COR-L47 (cell line): ENCODE data around the gene PIK3AP1.
"Not testable (repeated sequence)": the region's sequence is repeated elsewhere in the genome, so short reads cannot be mapped to it uniquely, and the experiment has no call there.

Source experiments
- DNase-seq: peaks from one replicate; lab custom pipeline; 2025; lab: John Stamatoyannopoulos, UW

Gene PIK3AP1

DNA sequence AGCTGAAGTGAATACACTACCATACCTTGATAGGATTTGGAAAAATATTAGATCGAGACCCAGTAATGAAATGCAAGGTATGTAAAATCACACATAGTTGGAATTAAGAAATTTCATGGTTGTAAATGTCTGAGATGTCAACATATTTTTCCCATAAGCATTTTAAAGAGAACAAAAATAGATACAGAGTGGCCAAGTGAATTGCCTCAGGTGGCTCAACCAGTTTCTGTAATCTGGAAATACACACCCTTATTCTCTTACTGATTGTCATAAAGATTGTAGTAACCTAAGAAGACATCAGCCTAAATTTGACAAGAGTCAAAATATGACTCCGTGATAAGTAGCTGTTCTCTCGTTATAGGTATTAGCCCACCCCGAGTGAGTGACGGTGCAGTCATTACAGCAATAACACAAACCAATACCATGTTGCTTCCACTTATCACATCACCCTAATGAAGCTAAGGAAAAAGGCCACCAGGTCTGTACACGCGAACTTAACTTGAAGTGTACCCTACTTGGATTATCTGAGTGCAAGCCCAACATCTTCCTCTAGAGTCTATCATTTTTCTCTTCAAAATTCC lies 23.4 kb downstream of the PIK3AP1 start:
- DNase-seq, result no peak

- DNase-seq, result no peak
Observed at GRCh38 chr10:96695975-96696634, 24.2 kb downstream of the PIK3AP1 start.

GRCh38 chr10:96695366-96695765 lies 24.9 kb downstream of the PIK3AP1 start:
- no peak for DNase-seq

DNA sequence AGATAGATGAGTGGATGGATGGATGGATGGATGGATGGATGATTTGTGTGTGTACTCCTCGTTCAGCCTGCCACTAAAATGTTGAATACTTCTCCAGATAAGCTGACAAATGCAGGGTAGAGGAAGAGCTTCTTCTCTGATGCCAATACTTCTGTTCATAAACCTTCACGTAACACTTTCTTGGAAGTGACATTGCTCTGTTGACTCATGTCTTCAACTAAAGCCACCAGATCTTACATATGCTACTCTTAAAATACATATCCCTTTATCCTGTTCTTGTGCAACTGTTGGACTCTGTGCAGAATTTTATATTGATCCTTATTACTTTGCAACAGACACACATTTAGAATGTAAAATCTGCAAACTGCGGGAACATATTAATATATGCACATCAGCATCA lies 26.9 kb downstream of the PIK3AP1 start:
- DNase-seq, result no peak

DNA sequence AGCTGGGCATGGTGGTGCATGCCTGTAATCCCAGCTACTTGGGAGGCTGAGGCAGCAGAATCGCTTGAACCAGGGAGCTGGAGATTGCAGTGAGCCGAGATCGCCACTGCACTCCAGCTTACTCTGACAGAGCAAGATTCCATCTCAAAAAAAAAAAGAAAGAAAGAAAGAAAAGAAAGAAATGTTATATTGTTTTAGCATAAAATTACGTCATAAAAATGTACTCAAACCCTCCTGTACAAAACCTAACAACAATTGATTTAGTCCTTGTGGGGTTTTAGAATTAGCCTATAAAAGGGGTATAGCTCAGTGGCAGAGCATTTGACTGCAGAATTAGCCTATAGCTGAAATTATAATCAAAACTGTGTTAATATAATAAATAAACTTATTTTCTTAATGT lies 27.9 kb downstream of the PIK3AP1 start:
- no peak for DNase-seq

DNA sequence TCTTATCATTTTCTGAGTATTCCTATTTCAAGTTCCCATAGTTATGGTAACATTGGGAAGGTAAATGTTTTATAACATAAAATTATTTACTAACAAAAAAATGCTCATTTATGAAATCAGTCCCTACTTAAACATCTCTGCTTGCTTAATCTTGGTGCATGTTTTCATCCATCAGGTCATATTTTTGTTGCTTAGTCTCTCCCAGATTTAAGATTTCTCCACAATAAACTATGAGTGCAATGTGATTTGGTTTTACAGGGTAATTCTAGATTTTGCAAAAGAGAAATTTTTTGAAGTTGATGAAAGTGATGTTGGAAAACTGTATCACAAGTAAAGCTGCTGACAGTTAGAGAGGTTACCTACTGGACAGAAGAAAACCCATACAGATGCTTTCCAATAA lies 28.6 kb downstream of the PIK3AP1 start:
- DNase-seq, result no peak

DNA sequence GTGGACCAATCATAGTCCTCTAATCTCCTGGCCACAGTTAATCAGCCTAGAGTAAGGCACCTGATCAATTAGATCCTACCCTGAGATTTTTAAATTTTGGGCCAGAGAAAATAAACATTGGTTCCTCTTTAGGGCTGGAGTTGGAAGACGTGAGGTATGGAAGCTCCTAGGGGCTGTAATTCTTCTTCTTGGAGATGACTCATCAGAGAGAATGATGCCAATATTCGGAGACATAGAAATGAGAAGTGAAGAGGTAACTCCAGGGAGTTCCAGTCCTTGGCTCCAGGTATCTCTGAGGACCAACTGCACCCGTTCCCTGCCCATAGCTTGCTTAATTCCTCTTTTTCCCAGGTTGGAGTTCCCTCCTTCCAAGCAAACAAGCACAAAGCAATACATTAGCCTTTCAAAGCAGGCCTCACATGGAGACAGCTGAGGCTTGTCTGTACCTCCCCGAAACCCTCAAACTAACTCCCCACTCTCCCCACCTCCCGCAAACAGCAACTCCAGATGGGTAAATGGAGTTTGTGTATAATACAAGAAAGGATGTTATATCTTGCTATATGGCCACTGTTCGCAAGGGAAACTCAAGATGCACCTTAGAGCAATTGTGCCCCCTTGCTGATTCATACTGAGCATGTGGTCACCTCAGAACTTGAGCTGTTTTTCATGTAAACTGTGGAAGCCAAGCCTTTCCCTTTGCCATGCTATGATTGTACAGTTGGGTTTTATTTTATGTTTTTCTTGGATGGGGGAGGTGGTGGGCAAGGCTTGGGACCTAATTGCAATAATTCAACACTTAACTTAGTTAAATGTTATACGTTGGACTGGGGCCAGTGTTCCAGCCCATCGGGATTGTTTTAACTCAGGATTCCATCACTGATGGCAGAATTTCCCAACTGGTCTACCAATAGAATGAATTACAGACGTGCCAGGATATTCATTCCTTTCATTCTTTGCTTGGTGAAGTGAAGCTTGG lies 29.3 kb downstream of the PIK3AP1 start:
- DNase-seq, result no peak

DNA sequence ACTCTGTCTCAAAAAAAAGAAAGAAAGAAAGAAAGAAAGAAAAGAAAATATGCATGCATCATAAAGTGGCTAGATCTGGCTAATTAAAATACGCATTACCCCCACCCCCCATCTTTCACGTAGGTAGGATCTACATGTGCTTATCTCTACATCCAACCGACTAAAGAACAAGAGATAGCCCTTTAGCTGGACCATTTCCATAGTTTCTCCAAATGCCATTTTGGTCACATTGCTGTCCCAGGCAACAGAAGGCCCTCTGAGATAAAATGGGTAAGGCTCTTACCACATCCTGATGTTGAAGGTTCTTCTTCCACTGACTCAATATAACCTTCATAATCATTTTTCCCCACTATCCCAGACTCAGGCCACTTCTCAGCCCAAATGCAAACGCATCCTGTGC lies 31.5 kb downstream of the PIK3AP1 start:
- no peak for DNase-seq

DNA sequence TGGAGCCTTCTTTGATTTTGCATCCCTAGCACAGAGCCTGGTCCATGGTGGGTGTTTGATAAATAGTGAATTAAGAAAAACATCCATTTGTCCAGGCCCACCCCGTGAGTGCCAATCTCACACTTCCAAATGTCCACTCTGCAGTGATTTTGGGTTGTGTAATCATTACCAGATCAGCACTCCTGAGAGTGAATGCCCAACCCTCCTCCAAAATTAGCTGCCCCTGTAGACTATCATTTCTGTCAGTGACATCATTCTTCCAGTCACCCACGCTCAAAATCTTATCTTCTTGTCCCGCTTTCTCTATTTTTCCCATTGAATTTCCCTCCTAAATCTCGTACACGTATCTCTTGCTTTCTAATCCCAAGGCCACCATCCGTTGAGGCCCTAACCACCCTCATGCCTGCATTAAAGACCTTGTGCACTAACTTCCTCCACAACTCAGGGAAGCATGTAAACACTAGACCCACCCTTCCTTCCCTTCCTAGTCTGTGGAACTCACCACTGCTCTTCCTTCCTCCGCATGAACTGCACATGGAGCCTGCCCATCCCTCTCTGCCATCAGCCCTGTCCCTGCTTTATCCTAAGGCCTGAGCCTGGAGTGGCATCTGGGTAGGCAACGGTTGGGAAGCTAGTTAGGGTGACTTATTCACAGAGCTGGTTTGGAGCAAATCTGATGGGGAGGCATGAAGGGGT lies 32.8 kb downstream of the PIK3AP1 start:
- DNase-seq, result no peak

DNA sequence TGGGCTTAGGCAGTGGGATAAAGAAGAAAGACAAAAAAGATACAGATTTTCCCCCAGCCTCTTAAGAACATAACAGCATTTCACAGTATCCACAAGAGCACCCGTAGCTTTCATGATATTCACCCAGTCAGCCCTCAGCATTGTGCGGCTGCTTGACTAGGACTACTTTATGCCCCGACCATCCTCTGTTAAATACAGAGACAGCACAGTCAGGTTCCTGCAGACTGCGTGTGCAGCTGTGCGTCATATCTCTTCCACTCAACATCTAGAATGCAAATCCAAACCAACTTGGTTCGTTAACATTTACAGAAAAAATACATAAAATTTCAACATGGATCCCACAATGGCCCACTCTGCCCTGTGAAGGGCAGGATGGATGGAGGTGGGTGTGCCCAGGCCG lies 33.8 kb downstream of the PIK3AP1 start:
- DNase-seq, result no peak

GRCh38 chr10:96685306-96685705 lies 35.0 kb downstream of the PIK3AP1 start:
- no peak for DNase-seq

GRCh38 chr10:96684826-96685225 lies 35.5 kb downstream of the PIK3AP1 start:
- DNase-seq, result no peak

GRCh38 chr10:96683710-96684109 lies 36.6 kb downstream of the PIK3AP1 start:
- DNase-seq, result no peak

DNA sequence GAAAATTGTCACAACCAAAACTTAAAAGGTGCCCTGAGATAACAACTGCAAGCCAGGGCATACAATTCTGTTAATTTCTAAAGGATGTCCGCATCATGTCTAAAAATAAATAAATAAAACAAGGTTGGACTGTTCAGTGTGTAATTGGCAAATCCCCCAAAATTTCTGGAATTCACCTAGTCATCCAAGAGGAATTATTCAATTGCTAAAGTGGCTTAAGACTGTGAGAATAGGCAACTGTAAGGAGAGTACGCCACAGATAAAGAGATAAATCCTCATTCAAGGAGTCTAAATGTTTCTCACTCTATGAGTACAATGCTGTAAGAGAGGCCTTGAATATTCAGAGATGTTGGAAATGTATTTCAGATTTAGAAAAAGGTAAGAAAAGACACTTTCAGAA lies 37.2 kb downstream of the PIK3AP1 start:
- DNase-seq, result no peak

GRCh38 chr10:96681524-96681923 lies 38.8 kb downstream of the PIK3AP1 start:
- DNase-seq, result no peak

- not testable (repeated sequence) for DNase-seq
Observed at GRCh38 chr10:96680463-96680862, 39.9 kb downstream of the PIK3AP1 start.

DNA sequence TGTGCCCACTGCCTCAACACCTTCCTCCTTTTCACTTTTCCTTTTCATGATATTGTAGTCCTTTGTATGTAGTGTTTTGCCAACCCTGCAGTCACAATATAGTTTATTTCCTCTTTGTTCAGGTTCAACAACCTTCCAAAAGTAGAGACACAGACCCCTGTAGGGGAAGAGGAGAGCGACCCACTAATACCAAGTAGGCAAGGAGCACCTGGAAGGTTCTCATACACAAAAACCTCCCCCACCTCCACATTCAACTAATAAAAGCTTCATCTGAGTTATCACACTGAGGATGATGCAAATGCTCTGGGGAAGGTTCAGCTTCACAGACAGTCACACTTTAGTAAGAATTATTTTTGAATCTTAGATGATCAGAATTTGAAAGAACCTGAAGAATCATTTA lies 41.6 kb downstream of the PIK3AP1 start:
- no peak for DNase-seq

DNA sequence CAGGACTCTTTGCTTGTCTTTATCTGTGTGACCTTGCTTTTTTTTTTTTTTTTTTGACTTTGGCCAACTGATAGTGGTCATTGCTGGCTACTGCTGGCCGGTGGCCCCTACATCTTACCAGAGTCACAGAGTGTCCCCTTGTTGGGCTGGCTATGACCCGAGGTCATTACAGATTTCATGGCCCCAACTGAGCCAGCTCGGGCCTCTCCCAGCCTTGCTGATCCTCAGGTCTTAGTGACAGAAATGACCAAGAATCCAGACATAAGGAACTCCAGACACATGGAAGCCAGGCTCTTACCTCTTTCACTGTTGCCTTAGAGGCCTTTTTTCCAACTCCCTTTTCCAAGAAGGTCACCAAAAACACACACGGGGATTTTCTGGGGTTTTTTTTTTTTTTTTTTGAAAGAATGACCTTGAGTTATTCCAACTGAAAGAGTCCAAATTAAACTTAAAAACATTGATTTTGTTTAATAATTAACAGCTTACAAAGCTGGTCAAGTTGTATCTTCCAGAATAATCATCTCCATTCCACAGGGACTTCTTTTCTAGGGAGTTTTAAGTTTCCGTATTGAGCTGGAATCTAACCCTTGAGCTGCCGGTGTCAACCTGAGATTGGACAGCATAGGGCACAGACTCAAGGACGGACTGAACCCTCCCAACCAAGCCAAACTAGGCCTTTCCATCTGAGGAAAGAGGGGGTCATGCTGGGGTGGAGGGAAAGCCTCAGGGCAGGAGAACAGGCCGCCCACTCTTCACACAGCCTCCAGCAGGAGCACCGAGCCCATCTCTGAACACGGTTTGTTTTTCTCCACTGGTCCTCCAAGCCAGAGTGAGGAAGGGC lies 43.8 kb downstream of the PIK3AP1 start:
- no peak for DNase-seq

DNA sequence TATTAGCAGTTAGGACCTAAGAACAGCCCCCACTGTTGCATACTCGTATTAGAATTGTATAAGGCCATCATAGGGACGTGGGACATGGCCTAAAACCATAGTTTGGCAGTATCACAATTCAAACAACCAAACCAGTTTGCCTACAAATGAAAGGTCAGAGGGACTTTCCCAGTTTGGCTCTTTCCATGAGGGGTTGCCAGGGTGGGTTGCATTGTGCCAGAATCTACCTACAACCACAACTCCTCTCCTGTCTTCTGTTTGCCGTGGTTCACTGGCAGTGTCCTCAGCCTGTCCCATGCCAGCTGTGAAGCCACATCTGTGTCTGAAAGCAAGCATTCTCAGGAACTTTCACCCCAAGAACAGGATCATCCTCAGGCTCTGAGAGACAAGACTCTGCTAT lies 44.5 kb downstream of the PIK3AP1 start:
- no peak for DNase-seq

DNA sequence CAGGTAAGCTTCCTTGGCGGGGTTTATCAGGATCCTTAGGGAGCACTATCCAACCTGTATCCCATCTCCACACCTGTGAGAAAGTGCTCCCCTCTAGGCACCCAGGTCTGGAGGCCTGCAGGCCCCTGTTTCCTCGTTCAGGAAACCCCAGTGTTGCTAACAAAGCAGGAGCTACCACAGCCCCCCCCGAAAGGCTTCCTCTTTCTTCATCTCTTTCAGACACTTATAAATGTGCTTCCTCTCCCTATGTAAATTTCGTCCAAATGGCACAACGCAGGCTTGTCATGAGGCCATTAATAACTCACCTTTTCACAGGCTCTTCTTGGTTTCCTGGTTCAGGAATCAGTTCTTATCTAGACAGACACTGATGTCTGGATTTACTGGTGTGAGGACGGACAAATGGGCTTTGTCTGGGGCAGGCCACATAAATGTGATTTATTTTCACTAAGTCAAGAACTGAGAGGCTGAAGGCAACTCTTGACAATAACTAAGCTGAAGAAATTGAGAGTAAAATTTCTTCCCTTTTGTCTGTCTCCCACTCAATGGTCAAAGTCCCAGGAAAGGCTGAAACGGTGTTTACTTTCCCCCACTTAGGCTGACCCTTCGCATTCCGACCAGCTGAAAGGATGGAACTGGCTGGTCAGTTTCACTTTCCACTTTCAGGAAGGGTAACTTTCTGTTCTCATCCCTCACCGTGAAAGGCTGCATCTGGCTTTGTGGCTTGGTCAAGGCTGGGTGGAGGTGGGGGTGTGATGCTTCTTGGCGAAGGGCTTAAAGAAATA lies 46.8 kb downstream of the PIK3AP1 start:
- no peak for DNase-seq
